Fibroblast of the conjunctiva (primary cell): ENCODE measurements around the gene SUSD5.

Experiments used
- DNase-seq: peaks from one replicate; pipeline ENCODE4 v3.0.0-alpha.2; 2010; ENCODE audit warnings: low read depth

Gene SUSD5

GRCh38 chr3:33218446-33219174 is at the start of gene SUSD5:
SUSD5 (minus strand) TSS chr3:33218810; CDS start chr3:33218797, 13 bp downstream.
- no peak for DNase-seq

- DNase-seq = no peak
Measured at GRCh38 chr3:33260104-33260503, 41.5 kb upstream of the SUSD5 start.

GRCh38 chr3:33256249-33256648 is 37.6 kb upstream of the SUSD5 start:
- no peak for DNase-seq

GRCh38 chr3:33250712-33251111 is 32.1 kb upstream of the SUSD5 start:
- DNase-seq = no peak

- no peak for DNase-seq
Measured at GRCh38 chr3:33246786-33247185, 28.2 kb upstream of the SUSD5 start.

GRCh38 chr3:33240261-33240660 is 21.7 kb upstream of the SUSD5 start:
- no peak for DNase-seq

- no peak for DNase-seq
Measured at GRCh38 chr3:33238923-33239322, 20.3 kb upstream of the SUSD5 start.

- no peak for DNase-seq
Measured at GRCh38 chr3:33237439-33237838, 18.8 kb upstream of the SUSD5 start.

GRCh38 chr3:33236005-33236404 is 17.4 kb upstream of the SUSD5 start:
- DNase-seq = no peak

GRCh38 chr3:33233884-33234283 is 15.3 kb upstream of the SUSD5 start:
- no peak for DNase-seq

- no peak for DNase-seq
Measured at GRCh38 chr3:33231756-33232465, 13.3 kb upstream of the SUSD5 start.

GRCh38 chr3:33229947-33230346 is 11.3 kb upstream of the SUSD5 start:
- no peak for DNase-seq

GRCh38 chr3:33229066-33229465 is 10.5 kb upstream of the SUSD5 start:
- DNase-seq = no peak

GRCh38 chr3:33221241-33221640 is 2.6 kb upstream of the SUSD5 start:
- no peak for DNase-seq

- DNase-seq = no peak
Measured at GRCh38 chr3:33219175-33219487, 521 bp upstream of the SUSD5 start.

- no peak for DNase-seq
Measured at GRCh38 chr3:33217866-33218445, 654 bp downstream of the SUSD5 start.

- DNase-seq = no peak
Measured at GRCh38 chr3:33215739-33216138, 2.9 kb downstream of the SUSD5 start.

- no peak for DNase-seq
Measured at GRCh38 chr3:33212406-33212805, 6.2 kb downstream of the SUSD5 start.

GRCh38 chr3:33211444-33211843 is 7.2 kb downstream of the SUSD5 start:
- peak; percentile 65 for DNase-seq

GRCh38 chr3:33209357-33209756 is 9.3 kb downstream of the SUSD5 start:
- no peak for DNase-seq

GRCh38 chr3:33202711-33203457 is 15.7 kb downstream of the SUSD5 start:
- DNase-seq = no peak

- no peak for DNase-seq
Measured at GRCh38 chr3:33201195-33201594, 17.4 kb downstream of the SUSD5 start.

- DNase-seq = no peak
Measured at GRCh38 chr3:33196538-33196937, 22.1 kb downstream of the SUSD5 start.
